PFSK-1 (cell line): ENCODE data around the gene ZNF226.

Experiments
- FOXP2 ChIP-seq: optimal IDR thresholded peaks from 2 replicates; pipeline ENCODE3; 2011; ENCODE audit warnings: borderline replicate concordance, control low read depth, inconsistent platforms; ENCODE audit not compliant: insufficient read depth; ENCODE audit errors: extremely low read length, extremely low read depth
- POLR2AphosphoS5 ChIP-seq: IDR thresholded peaks from 2 replicates; pipeline ENCODE4 v1.6.1; 2012; ENCODE audit warnings: low read depth, mild to moderate bottlenecking, control low read depth, low read length, moderate library complexity
- REST ChIP-seq, 2 experiments: IDR thresholded peaks; 2 replicates each; pipeline versions ENCODE4 v1.6.1 to v1.8.0; 2011 to 2012; ENCODE audit warnings: low read depth in 2 of 2, low read length in 2 of 2, control low read depth in 1 of 2, inconsistent platforms in 1 of 2, mild to moderate bottlenecking in 1 of 2, moderate library complexity in 1 of 2; ENCODE audit not compliant: insufficient read depth in 1 of 2
- SIN3A ChIP-seq: IDR thresholded peaks from 2 replicates; pipeline ENCODE4 v1.6.1; 2012; ENCODE audit warnings: mild to moderate bottlenecking, low read length, moderate library complexity, borderline replicate concordance; ENCODE audit not compliant: insufficient read depth
- TAF1 ChIP-seq: IDR thresholded peaks from 2 replicates; pipeline ENCODE4 v1.6.1; 2012; ENCODE audit warnings: low read length, control low read depth, borderline replicate concordance; ENCODE audit not compliant: insufficient read depth

Gene ZNF226

GRCh38 chr19:44176590-44176989, 11.7 kb downstream of the ZNF226 start:
- TF ChIP-seq FOXP2, result no peak
- no peak for TF ChIP-seq REST (IDR thresholded peaks at IDR 0.05; ENCODE audit: insufficient read depth in 1 of 2, low read depth in 2 of 2, low read length in 2 of 2)

GRCh38 chr19:44180968-44181367, 16.1 kb downstream of the ZNF226 start:
- no peak for TF ChIP-seq SIN3A
- TF ChIP-seq REST (IDR thresholded peaks at IDR 0.05; ENCODE audit: insufficient read depth in 1 of 2, low read depth in 2 of 2, low read length in 2 of 2), result no peak
- TF ChIP-seq FOXP2, result no peak
- no peak for TF ChIP-seq TAF1
- no peak for TF ChIP-seq POLR2AphosphoS5

- no peak for TF ChIP-seq TAF1
- TF ChIP-seq REST (IDR thresholded peaks at IDR 0.05; ENCODE audit: insufficient read depth in 1 of 2, low read depth in 2 of 2, low read length in 2 of 2), result no peak
- no peak for TF ChIP-seq POLR2AphosphoS5
- no peak for TF ChIP-seq FOXP2
- TF ChIP-seq SIN3A, result no peak
Observed at GRCh38 chr19:44182145-44182544, 17.2 kb downstream of the ZNF226 start.

GRCh38 chr19:44190020-44190419, 25.1 kb downstream of the ZNF226 start:
- TF ChIP-seq POLR2AphosphoS5, result no peak
- TF ChIP-seq TAF1, result no peak
- no peak for TF ChIP-seq SIN3A
- TF ChIP-seq FOXP2, result no peak
- no peak for TF ChIP-seq REST (IDR thresholded peaks at IDR 0.05; ENCODE audit: insufficient read depth in 1 of 2, low read depth in 2 of 2, low read length in 2 of 2)

DNA sequence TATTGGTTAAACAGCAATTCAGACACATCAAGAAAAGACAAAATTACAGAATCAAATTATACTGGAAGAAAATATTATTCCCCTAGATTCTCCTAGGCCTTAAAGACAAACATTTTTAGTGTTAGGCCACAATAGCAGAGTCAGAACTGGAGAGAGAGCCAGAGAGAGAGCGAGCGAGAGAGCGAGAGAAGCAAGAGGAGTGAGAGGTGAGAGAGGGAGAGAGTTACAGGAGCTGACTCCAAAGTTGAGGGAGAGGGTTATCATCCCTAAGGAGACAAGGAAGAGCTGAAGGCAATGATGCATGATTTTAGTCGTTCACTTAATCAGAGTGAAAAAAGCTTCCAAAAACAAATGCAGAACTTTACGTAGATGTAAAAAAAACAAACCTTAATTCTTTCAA, 27.2 kb downstream of the ZNF226 start:
- TF ChIP-seq SIN3A, result no peak
- TF ChIP-seq FOXP2, result no peak
- TF ChIP-seq TAF1, result no peak
- TF ChIP-seq REST (IDR thresholded peaks at IDR 0.05; ENCODE audit: insufficient read depth in 1 of 2, low read depth in 2 of 2, low read length in 2 of 2), result no peak
- TF ChIP-seq POLR2AphosphoS5, result no peak
